Upper lobe of left lung (tissue), 4 donors: ENCODE data around the gene TEX22.

Experiments
- CTCF ChIP-seq, 6 experiments: fragments of 450-650 bp in 4 of 6; fragments of 200-600 bp in 2 of 6; sonication (generic) in 2 of 6; IDR thresholded peaks; one replicate each; pipeline ENCODE4 v1.5.1; 2016 to 2019; ENCODE audit warnings: antibody characterized with exemption in 6 of 6
- EP300 ChIP-seq, 4 donors: sonication (generic); formaldehyde crosslinking; IDR thresholded peaks; one replicate each; pipeline ENCODE4 v1.5.1; 2017; ENCODE audit warnings: antibody characterized with exemption in 4 of 4, control low read depth in 2 of 4
- POLR2A ChIP-seq, 4 donors: fragments of 450-650 bp; IDR thresholded peaks; one replicate each; pipeline ENCODE4 v1.5.1; 2016 to 2017; ENCODE audit warnings: antibody characterized with exemption in 4 of 4, mild to moderate bottlenecking in 2 of 4
- POLR2AphosphoS5 ChIP-seq, 2 donors: sonication (generic); formaldehyde crosslinking; IDR thresholded peaks; one replicate each; pipeline ENCODE4 v1.5.1; 2017; ENCODE audit warnings: antibody characterized with exemption in 2 of 2

DNA sequence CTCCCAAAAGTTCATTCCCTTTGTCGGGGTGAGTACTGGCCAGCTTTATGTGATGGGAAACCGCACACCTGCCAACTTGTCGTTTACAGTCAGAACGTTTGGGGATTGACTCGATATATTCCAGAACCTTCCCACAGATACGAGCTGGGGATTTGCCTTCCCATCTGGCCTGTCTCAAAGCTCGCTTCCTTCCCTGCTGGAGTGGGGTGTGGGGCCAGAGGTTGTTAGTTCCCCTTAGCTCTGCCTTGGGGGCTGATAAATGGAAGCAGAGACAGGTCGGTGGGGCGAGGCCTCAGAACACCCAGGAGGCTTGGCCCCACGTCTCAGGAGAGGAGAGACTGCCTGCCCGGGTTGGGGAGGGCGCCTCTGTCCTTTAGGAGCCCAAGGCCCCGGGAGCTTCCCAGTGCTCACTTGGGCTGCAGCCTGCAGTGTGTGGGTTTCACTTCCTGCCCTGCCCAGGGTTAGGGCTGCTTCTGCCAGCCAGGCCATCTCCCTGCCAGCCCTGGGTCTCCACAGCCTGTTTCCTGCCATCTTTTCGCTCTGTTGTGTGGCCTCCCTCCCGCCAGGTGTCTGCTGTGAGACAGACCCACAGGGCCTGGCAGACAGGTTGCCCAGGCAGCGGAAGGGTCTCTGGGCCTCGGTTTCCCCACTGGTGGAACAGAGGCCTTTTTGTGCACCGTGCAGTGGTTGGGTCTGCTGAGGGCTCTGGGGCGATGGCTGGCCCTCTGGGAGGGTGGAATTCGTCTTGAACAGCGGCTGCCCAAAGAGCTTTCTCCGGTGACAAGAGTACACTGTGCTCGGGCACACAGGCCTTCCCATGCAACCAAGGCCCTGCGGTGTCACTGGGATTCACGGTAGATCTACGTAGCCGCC is 8.1 kb upstream of the TEX22 start:
- TF ChIP-seq CTCF (IDR thresholded peaks at IDR 0.05), result no peak
- TF ChIP-seq POLR2AphosphoS5 (IDR thresholded peaks at IDR 0.05), result no peak
- no peak for TF ChIP-seq EP300 (IDR thresholded peaks at IDR 0.05)
- no peak for TF ChIP-seq POLR2A (IDR thresholded peaks at IDR 0.05)
